ENCODE results near the gene HAND1.

Gene HAND1

DNA sequence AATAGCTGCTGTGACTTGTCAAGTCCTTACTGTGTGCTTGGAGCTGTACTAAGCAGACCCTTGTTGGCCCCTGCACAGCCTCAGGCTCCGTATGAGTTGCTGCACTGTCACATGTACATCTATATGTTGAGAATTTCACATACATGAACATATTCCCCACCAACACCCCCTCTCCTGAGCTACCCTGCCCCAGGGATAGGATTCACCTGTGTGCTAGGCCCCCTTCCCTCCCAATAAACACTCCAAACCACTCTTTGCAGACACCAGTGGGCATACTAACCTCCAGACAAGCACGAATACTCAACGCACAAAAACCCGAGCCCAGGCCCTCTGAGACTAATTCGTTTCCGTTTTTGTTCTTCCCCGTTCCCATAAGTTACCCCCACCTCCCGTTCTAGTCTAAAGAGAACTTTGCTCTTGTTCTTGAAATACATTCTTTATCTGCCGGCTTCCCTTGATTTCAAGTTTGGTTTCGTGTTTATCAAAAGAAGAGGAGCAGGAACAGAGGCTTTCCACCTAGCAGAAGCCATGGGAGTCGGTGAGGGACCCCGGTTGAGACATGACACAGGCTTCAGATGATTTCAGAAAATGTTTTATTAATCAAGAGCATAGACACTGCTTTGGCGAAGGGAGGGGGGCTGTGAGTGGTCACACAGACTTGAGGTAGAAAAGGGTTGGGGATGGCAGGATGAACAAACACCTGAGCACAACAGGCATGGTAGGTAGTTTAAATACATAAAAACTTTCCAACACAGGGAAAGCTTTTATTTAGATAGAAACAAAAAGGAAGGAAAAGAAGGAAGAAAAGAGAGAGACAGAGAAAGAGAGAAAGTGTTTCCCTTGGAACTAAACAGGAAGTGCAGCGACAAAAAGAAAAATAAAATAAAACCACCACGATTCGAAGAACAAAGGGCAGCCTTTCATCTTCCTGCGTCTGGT is 3.4 kb downstream of the HAND1 start:
- Histone ChIP-seq H3K4ac (ENCODE audit: low read length) (no peak overlapping the region), H3K27ac (replicated peaks; ENCODE audit: low read length) (no peak overlapping the region), H3K9ac (ENCODE audit: low read depth, low read length, poor library complexity) (no peak overlapping the region), H3K27me3 (ENCODE audit: control insufficient read depth in 3 of 3, insufficient read depth in 3 of 3, low read depth in 1 of 3, low read length in 3 of 3) (peaks cover 63 to 100% (median 90%) of the 10 kb centered on the region in 3 experiments), H3K18ac (ENCODE audit: low read length) (no peak overlapping the region), H2AK5ac (ENCODE audit: low read depth, low read length) (no peak overlapping the region), H4K91ac (ENCODE audit: low read depth, low read length, poor library complexity) (no peak overlapping the region), H3K4me1 (ENCODE audit: control insufficient read depth in 2 of 2, insufficient read depth in 1 of 2, low read depth in 1 of 2, low read length in 2 of 2) (peaks cover 6 to 10% of the 10 kb centered on the region in 2 donors), H2BK12ac (ENCODE audit: low read length) (no peak overlapping the region), H3K23ac (ENCODE audit: low read depth, low read length, poor library complexity) (no peak overlapping the region), H2BK120ac (ENCODE audit: low read depth, low read length) (no peak overlapping the region), H3K4me2 (ENCODE audit: insufficient read depth, low read length, poor library complexity, severe bottlenecking) (no peak overlapping the region), H2BK15ac (ENCODE audit: low read length) (no peak overlapping the region), H3K4me3 (ENCODE audit: low read length in 2 of 2) (no peak overlapping the region), H3K79me1 (ENCODE audit: low read depth, low read length) (no peaks in the 10 kb centered on the region), H2BK5ac (ENCODE audit: low read length) (no peak overlapping the region), H4K8ac (ENCODE audit: low read depth, low read length) (no peak overlapping the region), H3K14ac (ENCODE audit: low read length) (no peak overlapping the region), H3K36me3 (replicated peaks in 1 of 2; ENCODE audit: control insufficient read depth in 2 of 2, insufficient read depth in 2 of 2, low read length in 2 of 2) (no peaks in the 10 kb centered on the region), H2AFZ (ENCODE audit: low read length) (no peak overlapping the region), H3K9me3 (replicated peaks in 1 of 2; ENCODE audit: control insufficient read depth in 2 of 2, insufficient read depth in 1 of 2, low read depth in 1 of 2, low read length in 2 of 2) (no peaks in the 10 kb centered on the region)
- no CpG with 5 or more reads among the region's 17 CpGs for WGBS, 2 donors (ENCODE audit: extremely low coverage in 2 of 2, insufficient read length in 2 of 2, insufficient replicate concordance in 1 of 2)
- peak; percentile 39 for DNase-seq (ENCODE audit: low spot score)

GRCh38 chr5:154473581-154474283 is 4.3 kb downstream of the HAND1 start:
- no peak overlapping the region for H3K4ac ChIP-seq (ENCODE audit: low read length)
- no peaks in the 10 kb centered on the region for H3K9me3 ChIP-seq (replicated peaks in 1 of 2; ENCODE audit: control insufficient read depth in 2 of 2, insufficient read depth in 1 of 2, low read depth in 1 of 2, low read length in 2 of 2)
- no peak overlapping the region for H3K18ac ChIP-seq (ENCODE audit: low read length)
- peaks cover 5 to 10% of the 10 kb centered on the region in 2 donors for H3K4me1 ChIP-seq (ENCODE audit: control insufficient read depth in 2 of 2, insufficient read depth in 1 of 2, low read depth in 1 of 2, low read length in 2 of 2)
- H3K27me3 ChIP-seq (ENCODE audit: control insufficient read depth in 3 of 3, insufficient read depth in 3 of 3, low read depth in 1 of 3, low read length in 3 of 3): peaks cover 53 to 100% (median 87%) of the 10 kb centered on the region in 3 experiments
- no peak overlapping the region for H4K91ac ChIP-seq (ENCODE audit: low read depth, low read length, poor library complexity)
- H3K36me3 ChIP-seq (replicated peaks in 1 of 2; ENCODE audit: control insufficient read depth in 2 of 2, insufficient read depth in 2 of 2, low read length in 2 of 2): no peaks in the 10 kb centered on the region
- no peak overlapping the region for H2AK5ac ChIP-seq (ENCODE audit: low read depth, low read length)
- H3K27ac ChIP-seq (replicated peaks; ENCODE audit: low read length): no peak overlapping the region
- no peak overlapping the region for H3K4me2 ChIP-seq (ENCODE audit: insufficient read depth, low read length, poor library complexity, severe bottlenecking)
- no peak overlapping the region for H2BK5ac ChIP-seq (ENCODE audit: low read length)
- H2AFZ ChIP-seq (ENCODE audit: low read length): peak overlapping the region; percentile 20
- no peak overlapping the region for H3K9ac ChIP-seq (ENCODE audit: low read depth, low read length, poor library complexity)
- no peak overlapping the region for H3K4me3 ChIP-seq (ENCODE audit: low read length in 2 of 2)
- H4K8ac ChIP-seq (ENCODE audit: low read depth, low read length): no peak overlapping the region
- H2BK12ac ChIP-seq (ENCODE audit: low read length): no peak overlapping the region
- no peak overlapping the region for H2BK120ac ChIP-seq (ENCODE audit: low read depth, low read length)
- WGBS, 2 donors (ENCODE audit: extremely low coverage in 2 of 2, insufficient read length in 2 of 2, insufficient replicate concordance in 1 of 2): no CpG with 5 or more reads among the region's 40 CpGs
- H3K23ac ChIP-seq (ENCODE audit: low read depth, low read length, poor library complexity): peak overlapping the region; percentile 40
- no peak for DNase-seq (ENCODE audit: low spot score)
- H3K79me1 ChIP-seq (ENCODE audit: low read depth, low read length): no peaks in the 10 kb centered on the region
- H3K14ac ChIP-seq (ENCODE audit: low read length): no peak overlapping the region
- no peak overlapping the region for H2BK15ac ChIP-seq (ENCODE audit: low read length)

GRCh38 chr5:154472871-154473580 is 5.0 kb downstream of the HAND1 start:
- no peak overlapping the region for H3K4me2 ChIP-seq (ENCODE audit: insufficient read depth, low read length, poor library complexity, severe bottlenecking)
- H2AK5ac ChIP-seq (ENCODE audit: low read depth, low read length): peak overlapping the region; percentile 53
- no peak overlapping the region for H3K4me3 ChIP-seq (ENCODE audit: low read length in 2 of 2)
- H3K4me1 ChIP-seq (ENCODE audit: control insufficient read depth in 2 of 2, insufficient read depth in 1 of 2, low read depth in 1 of 2, low read length in 2 of 2): peaks cover 6 to 9% of the 10 kb centered on the region in 2 donors
- peaks cover 51 to 100% (median 83%) of the 10 kb centered on the region in 3 experiments for H3K27me3 ChIP-seq (ENCODE audit: control insufficient read depth in 3 of 3, insufficient read depth in 3 of 3, low read depth in 1 of 3, low read length in 3 of 3)
- H3K14ac ChIP-seq (ENCODE audit: low read length): peak overlapping the region; percentile 59
- H2AFZ ChIP-seq (ENCODE audit: low read length): peak overlapping the region; percentile 20
- H4K91ac ChIP-seq (ENCODE audit: low read depth, low read length, poor library complexity): no peak overlapping the region
- H3K79me1 ChIP-seq (ENCODE audit: low read depth, low read length): no peaks in the 10 kb centered on the region
- H2BK5ac ChIP-seq (ENCODE audit: low read length): no peak overlapping the region
- peak; percentile 26 for DNase-seq (ENCODE audit: low spot score)
- H2BK15ac ChIP-seq (ENCODE audit: low read length): no peak overlapping the region
- peaks cover 0 to under 1% of the 10 kb centered on the region in 2 donors for H3K9me3 ChIP-seq (replicated peaks in 1 of 2; ENCODE audit: control insufficient read depth in 2 of 2, insufficient read depth in 1 of 2, low read depth in 1 of 2, low read length in 2 of 2)
- no peak overlapping the region for H3K9ac ChIP-seq (ENCODE audit: low read depth, low read length, poor library complexity)
- no CpG with 5 or more reads among the region's 35 CpGs for WGBS, 2 donors (ENCODE audit: extremely low coverage in 2 of 2, insufficient read length in 2 of 2, insufficient replicate concordance in 1 of 2)
- H3K23ac ChIP-seq (ENCODE audit: low read depth, low read length, poor library complexity): no peak overlapping the region
- no peak overlapping the region for H3K18ac ChIP-seq (ENCODE audit: low read length)
- H2BK120ac ChIP-seq (ENCODE audit: low read depth, low read length): no peak overlapping the region
- no peak overlapping the region for H2BK12ac ChIP-seq (ENCODE audit: low read length)
- no peak overlapping the region for H4K8ac ChIP-seq (ENCODE audit: low read depth, low read length)
- H3K4ac ChIP-seq (ENCODE audit: low read length): no peak overlapping the region
- H3K36me3 ChIP-seq (replicated peaks in 1 of 2; ENCODE audit: control insufficient read depth in 2 of 2, insufficient read depth in 2 of 2, low read length in 2 of 2): no peaks in the 10 kb centered on the region
- H3K27ac ChIP-seq (replicated peaks; ENCODE audit: low read length): no peak overlapping the region

Data from neuronal stem cell (in vitro differentiated cells).